Hepatocyte (in vitro differentiated cells): ENCODE data around the gene CNTNAP2.

Experiments
- CTCF ChIP-seq: fragments of 200-600 bp; sonication (generic); IDR thresholded peaks from 2 replicates; pipeline ENCODE4 v1.5.1; 2016; ENCODE audit warnings: antibody characterized with exemption, mild to moderate bottlenecking; ENCODE audit not compliant: poor library complexity
- EZH2 ChIP-seq: fragments of 200-600 bp; sonication (generic); IDR thresholded peaks from 2 replicates; pipeline ENCODE4 v1.6.1; 2016; ENCODE audit warnings: antibody characterized with exemption, mild to moderate bottlenecking, borderline replicate concordance

- TF ChIP-seq CTCF (no peak), EZH2 (no peak)
Observed at GRCh38 chr7:147803151-147803550, 1686.5 kb downstream of the CNTNAP2 start.
